Measurements from ENCODE around the gene NFU1.

Gene NFU1

DNA sequence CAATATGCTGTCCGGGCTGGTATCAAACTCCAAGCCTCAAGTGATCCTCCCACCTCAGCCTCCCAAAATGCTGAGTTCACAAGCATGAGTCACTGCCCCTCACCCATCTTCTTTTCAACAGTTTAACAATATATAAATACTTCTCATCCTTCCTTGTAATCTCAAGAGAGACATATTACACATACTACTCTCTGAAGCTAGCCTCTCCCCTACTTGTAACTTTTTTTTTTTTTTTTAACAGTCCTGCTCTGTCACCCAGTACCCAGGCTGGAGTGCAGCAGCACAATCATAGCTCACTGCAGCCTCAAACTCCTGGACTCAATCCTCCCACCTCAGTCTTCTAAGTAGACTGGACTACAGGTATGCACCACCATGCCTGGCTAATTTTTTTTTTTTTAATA is 55.9 kb downstream of the NFU1 start:
- no peaks in the 10 kb centered on the region for H3K9me2 ChIP-seq (replicated peaks; ENCODE audit: insufficient read depth, low read length)
- H3K36me3 ChIP-seq (ENCODE audit: low read length), result no peaks in the 10 kb centered on the region
- no peak overlapping the region for H3K9ac ChIP-seq (ENCODE audit: low read length)
- no peaks in the 10 kb centered on the region for H3K9me3 ChIP-seq (ENCODE audit: insufficient read depth, low read length)
- H3K79me2 ChIP-seq (ENCODE audit: insufficient read depth, low read length), result peaks cover 96% of the 10 kb centered on the region
- no peaks in the 10 kb centered on the region for H3K27me3 ChIP-seq (ENCODE audit: low read length)
- 0 out of 2 replicates have a peak, but pooled peaks cover 4% of the 10 kb centered on the region for H3F3A ChIP-seq (ENCODE audit: insufficient read depth)
- no peak overlapping the region for H3K4me3 ChIP-seq (ENCODE audit: insufficient read depth, low read length, poor library complexity, severe bottlenecking)
- H3K4me2 ChIP-seq (ENCODE audit: low read depth, low read length, poor library complexity, severe bottlenecking), result no peak overlapping the region
- no peak overlapping the region for H2AFZ ChIP-seq (ENCODE audit: low read depth, low read length, severe bottlenecking)
- TF ChIP-seq, protein P1, sequence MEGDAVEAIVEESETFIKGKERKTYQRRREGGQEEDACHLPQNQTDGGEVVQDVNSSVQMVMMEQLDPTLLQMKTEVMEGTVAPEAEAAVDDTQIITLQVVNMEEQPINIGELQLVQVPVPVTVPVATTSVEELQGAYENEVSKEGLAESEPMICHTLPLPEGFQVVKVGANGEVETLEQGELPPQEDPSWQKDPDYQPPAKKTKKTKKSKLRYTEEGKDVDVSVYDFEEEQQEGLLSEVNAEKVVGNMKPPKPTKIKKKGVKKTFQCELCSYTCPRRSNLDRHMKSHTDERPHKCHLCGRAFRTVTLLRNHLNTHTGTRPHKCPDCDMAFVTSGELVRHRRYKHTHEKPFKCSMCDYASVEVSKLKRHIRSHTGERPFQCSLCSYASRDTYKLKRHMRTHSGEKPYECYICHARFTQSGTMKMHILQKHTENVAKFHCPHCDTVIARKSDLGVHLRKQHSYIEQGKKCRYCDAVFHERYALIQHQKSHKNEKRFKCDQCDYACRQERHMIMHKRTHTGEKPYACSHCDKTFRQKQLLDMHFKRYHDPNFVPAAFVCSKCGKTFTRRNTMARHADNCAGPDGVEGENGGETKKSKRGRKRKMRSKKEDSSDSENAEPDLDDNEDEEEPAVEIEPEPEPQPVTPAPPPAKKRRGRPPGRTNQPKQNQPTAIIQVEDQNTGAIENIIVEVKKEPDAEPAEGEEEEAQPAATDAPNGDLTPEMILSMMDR (IDR thresholded peaks at IDR 0.05; ENCODE audit: insufficient read depth, low read length, poor library complexity, severe bottlenecking), result no peak
- no peak for TF ChIP-seq EZH2phosphoT487 (conservative IDR thresholded peaks at IDR 0.05; ENCODE audit: low read length)
- no peaks in the 10 kb centered on the region for H4K20me1 ChIP-seq (ENCODE audit: low read depth, low read length)
- no peak overlapping the region for H3K27ac ChIP-seq (ENCODE audit: low read depth, low read length)

DNA sequence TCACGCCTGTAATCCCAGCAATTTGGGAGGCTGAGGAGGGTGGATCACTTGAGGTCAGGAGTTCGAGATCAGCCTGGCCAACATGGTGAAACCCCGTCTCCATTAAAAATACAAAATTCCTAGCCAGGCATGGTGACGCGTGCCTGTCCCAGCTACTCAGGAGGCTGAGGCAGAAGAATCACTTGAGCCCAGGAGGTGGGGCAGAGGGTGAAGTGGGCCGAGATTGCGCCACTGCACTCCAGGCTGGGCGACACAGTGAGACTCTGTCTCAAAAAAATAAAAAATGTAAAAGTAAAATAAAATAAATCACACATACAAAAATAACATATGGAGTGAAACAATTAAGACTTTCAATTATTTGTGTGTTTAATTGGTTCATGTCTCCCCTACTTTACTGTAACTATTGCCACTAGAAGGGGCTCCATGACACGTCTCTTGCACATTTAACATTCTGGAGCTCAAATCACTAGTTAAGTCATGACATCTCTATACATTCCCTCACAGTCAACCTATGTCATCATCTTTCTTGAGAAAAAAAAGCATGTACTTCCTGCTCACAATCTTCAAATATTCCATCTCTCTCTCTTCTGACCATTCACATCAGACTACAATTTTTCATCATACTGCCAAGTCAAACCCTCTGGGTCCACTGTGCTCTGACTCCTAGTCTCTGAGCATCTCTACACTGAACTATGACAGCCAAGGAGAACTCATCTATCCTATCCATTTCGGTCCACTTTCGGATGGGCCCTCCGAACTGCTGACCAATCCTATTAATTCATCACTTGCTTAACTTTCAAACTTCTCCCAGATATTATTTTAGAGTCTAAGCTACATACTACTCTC is 56.9 kb downstream of the NFU1 start:
- Histone ChIP-seq H3K9ac (ENCODE audit: low read length) (no peak overlapping the region), H3K27ac (ENCODE audit: low read depth, low read length) (no peak overlapping the region), H3K79me2 (ENCODE audit: insufficient read depth, low read length) (peaks cover 96% of the 10 kb centered on the region), H3K36me3 (ENCODE audit: low read length) (no peaks in the 10 kb centered on the region), H3K27me3 (ENCODE audit: low read length) (no peaks in the 10 kb centered on the region), H3F3A (ENCODE audit: insufficient read depth) (0 out of 2 replicates have a peak, but pooled peaks cover 5% of the 10 kb centered on the region), H3K9me3 (ENCODE audit: insufficient read depth, low read length) (no peaks in the 10 kb centered on the region), H2AFZ (ENCODE audit: low read depth, low read length, severe bottlenecking) (no peak overlapping the region), H3K4me3 (ENCODE audit: insufficient read depth, low read length, poor library complexity, severe bottlenecking) (no peak overlapping the region), H4K20me1 (ENCODE audit: low read depth, low read length) (peaks cover 3% of the 10 kb centered on the region; the same call in 1 of the 2 replicates), H3K4me2 (ENCODE audit: low read depth, low read length, poor library complexity, severe bottlenecking) (no peak overlapping the region), H3K9me2 (replicated peaks; ENCODE audit: insufficient read depth, low read length) (no peaks in the 10 kb centered on the region)
- TF ChIP-seq, protein P1 (IDR thresholded peaks at IDR 0.05; ENCODE audit: insufficient read depth, low read length, poor library complexity, severe bottlenecking), result no peak

DNA sequence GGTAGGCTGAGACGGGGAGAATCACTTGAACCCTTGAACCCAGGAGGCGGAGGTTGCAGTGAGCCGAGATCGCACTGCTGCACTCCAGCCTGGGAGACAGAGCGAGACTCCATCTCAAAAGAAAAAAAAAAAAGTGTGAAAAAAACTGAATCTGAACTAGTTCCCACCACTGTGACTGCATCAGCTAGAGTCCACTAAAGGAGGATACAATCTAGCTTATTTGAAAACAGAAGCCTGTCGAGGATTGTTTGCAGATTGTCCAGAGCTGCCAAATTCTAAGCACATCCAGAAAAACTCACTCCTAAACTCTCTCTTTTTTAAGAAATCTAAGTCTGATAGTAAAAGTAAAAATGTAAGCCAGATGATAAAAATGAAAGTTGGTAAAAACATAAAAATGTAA is 60.8 kb downstream of the NFU1 start:
- H4K20me1 ChIP-seq (ENCODE audit: low read depth, low read length), result peaks cover 15% of the 10 kb centered on the region; the same call in 1 of the 2 replicates

More for the DNA sequence above, 60.8 kb downstream of the NFU1 start:
- H3F3A ChIP-seq (ENCODE audit: insufficient read depth), result 0 out of 2 replicates have a peak, but pooled peaks cover 5% of the 10 kb centered on the region
- H3K79me2 ChIP-seq (ENCODE audit: insufficient read depth, low read length), result peaks cover 73% of the 10 kb centered on the region
- no peak overlapping the region for H2AFZ ChIP-seq (ENCODE audit: low read depth, low read length, severe bottlenecking)
- H3K9ac ChIP-seq (ENCODE audit: low read length), result no peak overlapping the region
- no peak overlapping the region for H3K4me3 ChIP-seq (ENCODE audit: insufficient read depth, low read length, poor library complexity, severe bottlenecking)
- H3K27me3 ChIP-seq (ENCODE audit: low read length), result no peaks in the 10 kb centered on the region
- peaks cover 8% of the 10 kb centered on the region; the same call in 1 of the 2 replicates for H3K36me3 ChIP-seq (ENCODE audit: low read length)
- H3K9me3 ChIP-seq (ENCODE audit: insufficient read depth, low read length), result no peaks in the 10 kb centered on the region
- H3K9me2 ChIP-seq (replicated peaks; ENCODE audit: insufficient read depth, low read length), result no peaks in the 10 kb centered on the region
- H3K4me2 ChIP-seq (ENCODE audit: low read depth, low read length, poor library complexity, severe bottlenecking), result no peak overlapping the region
- TF ChIP-seq EZH2phosphoT487 (conservative IDR thresholded peaks at IDR 0.05; ENCODE audit: low read length), result no peak
- TF ChIP-seq, protein P1 (IDR thresholded peaks at IDR 0.05; ENCODE audit: insufficient read depth, low read length, poor library complexity, severe bottlenecking), result no peak
- H3K27ac ChIP-seq (ENCODE audit: low read depth, low read length), result no peak overlapping the region

Measured in SU-DHL-6 (cell line).